WI38 (cell line): ENCODE data around the gene PKNOX2.

Source experiments
- H3K4me3 ChIP-seq: 2 replicates; pipeline ENCODE4 v1.5.1; 2011; ENCODE audit warnings: low read depth, mild to moderate bottlenecking, control low read depth, low read length
- TF ChIP-seq, protein P1 (sequence below): IDR thresholded peaks from 2 replicates; pipeline ENCODE4 v1.5.1; 2012; ENCODE audit warnings: low read depth, mild to moderate bottlenecking, control low read depth, low read length

Gene PKNOX2

DNA sequence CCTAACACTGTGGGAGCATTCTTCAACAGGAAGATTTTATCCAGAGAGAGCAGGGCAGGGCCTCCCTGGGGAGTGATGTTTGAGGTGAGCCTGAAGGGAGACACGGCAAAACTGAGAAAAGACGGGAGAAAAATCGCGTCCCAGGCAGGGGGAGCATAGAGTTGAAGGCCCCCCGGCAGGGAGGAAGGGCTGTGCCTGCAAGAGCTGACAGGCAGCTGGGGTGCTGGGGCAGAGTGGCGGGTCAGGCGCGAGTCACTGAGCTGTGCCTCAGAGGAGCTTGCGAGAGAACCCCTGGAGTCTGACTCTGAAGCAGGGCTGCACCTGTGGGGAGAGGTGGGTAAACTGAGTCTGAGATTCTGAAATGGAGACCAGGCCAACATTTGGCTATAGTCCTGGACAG lies 14.8 kb downstream of the PKNOX2 start:
- TF ChIP-seq, protein P1, sequence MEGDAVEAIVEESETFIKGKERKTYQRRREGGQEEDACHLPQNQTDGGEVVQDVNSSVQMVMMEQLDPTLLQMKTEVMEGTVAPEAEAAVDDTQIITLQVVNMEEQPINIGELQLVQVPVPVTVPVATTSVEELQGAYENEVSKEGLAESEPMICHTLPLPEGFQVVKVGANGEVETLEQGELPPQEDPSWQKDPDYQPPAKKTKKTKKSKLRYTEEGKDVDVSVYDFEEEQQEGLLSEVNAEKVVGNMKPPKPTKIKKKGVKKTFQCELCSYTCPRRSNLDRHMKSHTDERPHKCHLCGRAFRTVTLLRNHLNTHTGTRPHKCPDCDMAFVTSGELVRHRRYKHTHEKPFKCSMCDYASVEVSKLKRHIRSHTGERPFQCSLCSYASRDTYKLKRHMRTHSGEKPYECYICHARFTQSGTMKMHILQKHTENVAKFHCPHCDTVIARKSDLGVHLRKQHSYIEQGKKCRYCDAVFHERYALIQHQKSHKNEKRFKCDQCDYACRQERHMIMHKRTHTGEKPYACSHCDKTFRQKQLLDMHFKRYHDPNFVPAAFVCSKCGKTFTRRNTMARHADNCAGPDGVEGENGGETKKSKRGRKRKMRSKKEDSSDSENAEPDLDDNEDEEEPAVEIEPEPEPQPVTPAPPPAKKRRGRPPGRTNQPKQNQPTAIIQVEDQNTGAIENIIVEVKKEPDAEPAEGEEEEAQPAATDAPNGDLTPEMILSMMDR = no peak

DNA sequence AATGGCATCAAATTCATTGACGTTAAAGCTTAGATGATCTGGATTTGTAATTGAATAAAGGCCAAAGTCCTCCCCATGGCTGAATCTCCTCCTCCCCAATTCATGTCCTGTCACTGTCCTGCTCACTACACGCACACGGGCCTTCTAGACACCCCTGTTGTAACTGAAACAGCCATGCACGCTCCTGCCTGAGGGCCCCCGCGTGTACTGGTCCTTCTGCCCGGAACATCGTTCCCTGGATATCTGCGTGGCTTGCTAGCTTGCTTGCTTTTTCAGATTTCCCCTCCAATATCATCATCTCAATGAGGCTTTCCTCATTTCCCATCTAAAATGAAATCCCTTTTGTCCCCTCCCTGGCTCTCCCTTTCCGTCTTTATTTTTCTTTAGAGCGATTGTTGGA lies 15.3 kb downstream of the PKNOX2 start:
- no peak overlapping the region for H3K4me3 ChIP-seq
- TF ChIP-seq, protein P1 = no peak

More for the DNA sequence above, 14.8 kb downstream of the PKNOX2 start:
- H3K4me3 ChIP-seq = no peak overlapping the region

DNA sequence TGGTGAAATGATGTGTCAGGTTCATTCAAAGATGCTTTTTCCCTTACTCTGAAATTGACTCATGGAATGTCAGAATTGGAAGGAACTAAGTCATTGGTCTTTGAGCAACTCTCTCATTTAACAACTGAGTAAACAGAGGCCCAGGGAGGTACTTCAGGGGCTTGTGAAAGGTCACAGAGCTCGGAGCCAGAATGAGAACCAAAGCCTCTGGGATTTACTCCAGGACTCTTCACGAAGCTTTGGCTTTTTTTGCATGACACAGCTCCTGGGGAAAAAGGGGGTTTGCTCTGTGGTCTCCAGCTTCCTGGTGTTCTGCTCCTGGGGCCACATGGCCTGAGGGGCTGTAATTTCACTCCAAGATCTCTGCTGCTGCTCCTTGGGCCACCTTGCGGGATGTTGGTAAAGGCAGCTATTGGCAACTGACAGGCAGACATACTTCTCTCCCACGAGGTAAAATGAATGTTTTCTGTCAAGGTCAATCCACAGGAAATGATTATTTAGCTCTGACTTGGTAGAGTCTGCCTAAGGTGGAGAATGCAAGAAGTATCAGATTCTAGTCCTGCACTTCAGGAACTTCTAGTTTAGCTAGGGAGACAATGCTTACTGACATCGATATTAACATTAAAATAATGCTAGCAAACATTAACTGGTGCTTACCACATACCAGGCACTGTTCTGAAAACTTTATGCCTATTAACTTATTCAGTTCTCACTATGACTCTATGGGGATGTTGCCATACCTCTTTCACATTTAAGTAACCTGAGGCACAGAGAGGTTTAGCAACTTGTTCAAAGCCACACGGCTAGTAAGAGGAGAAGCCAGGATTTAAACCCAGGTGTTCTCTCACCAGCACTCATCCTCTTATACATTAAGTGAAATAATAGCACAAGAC lies 16.1 kb downstream of the PKNOX2 start:
- no peak overlapping the region for H3K4me3 ChIP-seq
- TF ChIP-seq, protein P1 = no peak

DNA sequence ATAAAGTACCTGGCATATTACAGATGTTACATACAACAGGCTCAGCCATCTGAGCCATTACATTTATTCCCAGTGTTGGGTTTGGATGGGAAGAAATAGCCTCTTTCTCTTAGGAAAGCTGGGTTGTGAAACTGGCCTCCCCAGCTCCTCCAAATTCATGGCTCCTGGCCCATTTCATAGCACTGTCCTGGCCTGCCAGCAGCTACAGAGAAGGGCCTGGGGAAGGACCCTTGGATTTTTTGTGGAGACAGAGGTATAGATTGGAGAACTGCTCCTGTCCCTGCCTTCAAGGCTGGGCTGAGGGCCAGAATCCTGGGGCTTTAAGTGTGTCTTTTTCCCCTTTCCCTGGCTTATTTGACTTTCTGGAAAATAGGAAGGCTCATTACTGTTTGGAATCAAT lies 18.0 kb downstream of the PKNOX2 start:
- TF ChIP-seq, protein P1 = no peak
- no peak overlapping the region for H3K4me3 ChIP-seq

DNA sequence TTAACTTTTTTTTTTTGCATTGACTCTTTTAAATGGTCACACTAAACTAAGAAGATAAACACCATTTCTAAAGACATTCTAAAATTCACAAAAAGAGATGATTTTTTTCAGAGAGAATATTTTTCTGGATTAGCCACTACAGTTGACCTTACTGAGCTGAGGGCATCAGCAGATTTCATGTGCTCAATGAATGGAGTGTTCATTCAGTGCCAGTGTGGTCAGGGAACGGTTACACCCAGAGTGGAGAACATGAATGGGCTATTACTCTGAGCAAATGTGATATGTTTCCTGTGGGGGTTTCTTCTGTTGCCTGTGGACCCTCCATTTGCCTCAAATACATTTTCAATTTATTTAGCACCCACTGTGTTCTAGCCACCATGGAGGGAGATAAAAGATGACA lies 19.1 kb downstream of the PKNOX2 start:
- TF ChIP-seq, protein P1 = no peak
- H3K4me3 ChIP-seq = no peak overlapping the region

DNA sequence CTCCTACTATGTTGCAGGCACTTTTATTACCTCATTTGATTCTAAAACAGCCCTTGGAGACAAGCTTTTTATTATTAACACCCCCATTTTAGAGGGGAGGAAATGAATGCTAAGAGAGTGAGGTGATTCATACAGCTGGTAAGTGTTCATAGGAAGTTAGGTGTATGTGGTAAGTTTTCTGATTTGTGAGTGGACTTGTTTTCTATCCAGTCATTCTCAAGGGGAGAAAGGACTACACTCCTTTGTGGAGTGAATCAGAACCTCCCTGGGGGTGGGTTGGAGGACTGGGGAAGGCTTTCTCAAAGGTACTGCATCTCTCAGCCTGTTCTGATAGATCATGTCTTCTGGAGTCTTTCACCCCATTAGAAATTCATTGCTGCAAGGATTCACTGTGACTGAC lies 23.5 kb downstream of the PKNOX2 start:
- TF ChIP-seq, protein P1 = no peak
- no peak overlapping the region for H3K4me3 ChIP-seq

DNA sequence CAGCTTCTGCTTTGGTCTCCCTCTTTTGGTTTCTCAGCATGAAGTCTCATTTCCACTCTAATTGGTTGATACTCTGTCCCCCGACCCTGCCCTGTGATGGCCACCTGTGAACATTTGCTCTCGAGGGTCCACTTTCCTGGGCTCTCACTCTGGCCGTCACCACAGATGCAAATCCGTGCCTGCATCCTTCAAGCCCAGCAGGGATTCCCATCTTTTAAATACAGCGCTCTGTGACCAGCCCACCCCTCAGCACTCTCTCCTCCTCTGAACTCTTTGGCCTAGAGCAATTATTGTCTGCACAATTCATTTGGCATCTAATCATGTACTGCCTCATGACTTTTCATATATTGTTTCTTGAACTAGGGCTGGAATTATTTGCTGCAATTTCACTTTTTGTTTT lies 26.0 kb downstream of the PKNOX2 start:
- no peak overlapping the region for H3K4me3 ChIP-seq
- TF ChIP-seq, protein P1 = no peak
